PC-3 (cell line): ENCODE results near the gene ETV3. TPM values are rescaled to one million over a fixed set of nuclear protein-coding genes. Genes with fewer than 3 reads are reported as not detected.

Experiments
- ATAC-seq: fragments of 200-7000 bp; cut with Tn5 transposase; 2 replicates; pipeline ENCODE4 v1.9.1; 2020; ENCODE audit warnings: mild to moderate bottlenecking, moderate library complexity
- BruUV-seq: library from RNA; stranded (reverse); fragments of 400-500 nt; replicated peaks from 2 replicates; lab custom pipeline; 2021; lab: Mats Ljungman, UMichigan
- CTCF ChIA-PET: fragments of 300-600 bp; sonication (Branson Sonifier 250); formaldehyde crosslinking; loops from one replicate; lab custom pipeline; 2022; ENCODE audit warnings: antibody characterized with exemption; lab: Charles Lee
- POLR2A ChIA-PET: fragments of 300-600 bp; sonication (Branson Sonifier 250); formaldehyde crosslinking; loops from one replicate; lab custom pipeline; 2022; ENCODE audit warnings: antibody characterized with exemption; ENCODE audit not compliant: unreplicated experiment; lab: Charles Lee
- DNase-seq: peaks from one replicate; pipeline ENCODE4 v3.0.0-alpha.2; 2015
- H2AFZ ChIP-seq: fragments of 300-600 bp; sonication (generic); 2 replicates; pipeline ENCODE4 v1.6.0; 2016; ENCODE audit warnings: antibody characterized with exemption, low read length
- H3F3A ChIP-seq: fragments of 300-600 bp; sonication (generic); one replicate; pipeline ENCODE4 v1.6.0; 2017; ENCODE audit warnings: antibody characterized with exemption, low read length, control low read depth, mild to moderate bottlenecking; ENCODE audit not compliant: unreplicated experiment
- H3K27ac ChIP-seq: fragments of 300-600 bp; sonication (generic); 2 replicates; pipeline ENCODE4 v1.5.1; 2016; ENCODE audit warnings: mild to moderate bottlenecking, low read length
- H3K27me3 ChIP-seq: fragments of 300-600 bp; sonication (generic); 2 replicates; pipeline ENCODE4 v1.6.1; 2016; ENCODE audit warnings: low read length, mixed read lengths
- H3K36me3 ChIP-seq: fragments of 300-600 bp; sonication (generic); 2 replicates; pipeline ENCODE4 v1.6.1; 2016; ENCODE audit warnings: low read depth, mixed run types, low read length, mixed read lengths
- H3K4me1 ChIP-seq: fragments of 300-600 bp; sonication (generic); 2 replicates; pipeline ENCODE4 v1.5.1; 2016; ENCODE audit warnings: low read length; ENCODE audit not compliant: insufficient read depth
- H3K4me2 ChIP-seq: fragments of 300-600 bp; sonication (generic); 2 replicates; pipeline ENCODE4 v1.6.0; 2016; ENCODE audit warnings: low read length
- H3K4me3 ChIP-seq: fragments of 300-600 bp; sonication (generic); 2 replicates; pipeline ENCODE4 v1.5.1; 2016; ENCODE audit warnings: mild to moderate bottlenecking, low read length, mixed read lengths
- H3K79me2 ChIP-seq: fragments of 300-600 bp; sonication (generic); 2 replicates; pipeline ENCODE4 v1.6.1; 2017; ENCODE audit warnings: low read length, mixed read lengths
- H3K9ac ChIP-seq: fragments of 300-600 bp; sonication (generic); 2 replicates; pipeline ENCODE4 v1.6.0; 2016; ENCODE audit warnings: mild to moderate bottlenecking, low read length
- H3K9me2 ChIP-seq: fragments of 300-600 bp; sonication (generic); replicated peaks from 2 replicates; pipeline ENCODE4 v1.6.1; 2016; ENCODE audit warnings: mixed run types, low read length, mixed read lengths
- H3K9me3 ChIP-seq: fragments of 300-600 bp; sonication (generic); 2 replicates; pipeline ENCODE4 v1.6.1; 2016; ENCODE audit warnings: low read length, mixed read lengths
- H4K20me1 ChIP-seq: fragments of 300-600 bp; sonication (generic); 2 replicates; pipeline ENCODE4 v1.6.1; 2016; ENCODE audit warnings: low read length, mixed read lengths
- EZH2 ChIP-seq: fragments of 300-600 bp; sonication (generic); IDR thresholded peaks from one replicate; pipeline ENCODE4 v1.6.1; 2017; ENCODE audit warnings: antibody characterized with exemption, mild to moderate bottlenecking, low read length; ENCODE audit not compliant: unreplicated experiment
- EZH2phosphoT487 ChIP-seq: fragments of 300-600 bp; sonication (generic); IDR thresholded peaks from 2 replicates; pipeline ENCODE4 v1.6.1; 2018; ENCODE audit warnings: mild to moderate bottlenecking, antibody characterized with exemption, low read length, borderline replicate concordance
- intact Hi-C: fragments of 100-400 bp; cut with micrococcal nuclease; formaldehyde crosslinking; loops from 2 replicates; pipeline ENCODE4 v1.9.0; 2023
- total RNA-seq: library from RNA; depleted of rRNA; stranded (reverse); fragments of >200 nt; gene quantifications from 2 replicates; pipeline ENCODE4 v1.2.3, GENCODE V29; 2014
- TF ChIP-seq, protein P1 (sequence below): fragments of 300-600 bp; sonication (generic); conservative IDR thresholded peaks from 2 replicates; pipeline ENCODE4 v1.5.1; 2017; ENCODE audit warnings: antibody characterized with exemption, low read depth, mild to moderate bottlenecking, low read length

Gene ETV3
- total RNA-seq, 1 experiment from 2014 or later = 12.2 TPM

GRCh38 chr1:157162345-157162744 lies 24.1 kb upstream of the ETV3 start:
- no peak for TF ChIP-seq EZH2
- TF ChIP-seq, protein P1, sequence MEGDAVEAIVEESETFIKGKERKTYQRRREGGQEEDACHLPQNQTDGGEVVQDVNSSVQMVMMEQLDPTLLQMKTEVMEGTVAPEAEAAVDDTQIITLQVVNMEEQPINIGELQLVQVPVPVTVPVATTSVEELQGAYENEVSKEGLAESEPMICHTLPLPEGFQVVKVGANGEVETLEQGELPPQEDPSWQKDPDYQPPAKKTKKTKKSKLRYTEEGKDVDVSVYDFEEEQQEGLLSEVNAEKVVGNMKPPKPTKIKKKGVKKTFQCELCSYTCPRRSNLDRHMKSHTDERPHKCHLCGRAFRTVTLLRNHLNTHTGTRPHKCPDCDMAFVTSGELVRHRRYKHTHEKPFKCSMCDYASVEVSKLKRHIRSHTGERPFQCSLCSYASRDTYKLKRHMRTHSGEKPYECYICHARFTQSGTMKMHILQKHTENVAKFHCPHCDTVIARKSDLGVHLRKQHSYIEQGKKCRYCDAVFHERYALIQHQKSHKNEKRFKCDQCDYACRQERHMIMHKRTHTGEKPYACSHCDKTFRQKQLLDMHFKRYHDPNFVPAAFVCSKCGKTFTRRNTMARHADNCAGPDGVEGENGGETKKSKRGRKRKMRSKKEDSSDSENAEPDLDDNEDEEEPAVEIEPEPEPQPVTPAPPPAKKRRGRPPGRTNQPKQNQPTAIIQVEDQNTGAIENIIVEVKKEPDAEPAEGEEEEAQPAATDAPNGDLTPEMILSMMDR = no peak
- no peak for TF ChIP-seq EZH2phosphoT487
- no peaks in the 10 kb centered on the region for H4K20me1 ChIP-seq
- DNase-seq (no peak), ATAC-seq (no peak)
- no TSS peak for BruUV-seq
- no peaks in the 10 kb centered on the region for H3K36me3 ChIP-seq
- H3F3A ChIP-seq = no peaks in the 10 kb centered on the region
- H3K4me1 ChIP-seq = no peaks in the 10 kb centered on the region
- no peaks in the 10 kb centered on the region for H3K9me2 ChIP-seq
- no peaks in the 10 kb centered on the region for H3K79me2 ChIP-seq
- H2AFZ ChIP-seq = no peak overlapping the region
- intact Hi-C loops = loop anchor here (10.0 kb wide), 1 partner anchor 962 kb away; a partner anchor contains a TSS
- CTCF ChIA-PET = no interaction called here
- POLR2A ChIA-PET = no interaction called here
- no peak overlapping the region for H3K4me3 ChIP-seq
- H3K9me3 ChIP-seq = no peaks in the 10 kb centered on the region
- no peak overlapping the region for H3K4me2 ChIP-seq
- H3K27ac ChIP-seq = no peak overlapping the region
- H3K27me3 ChIP-seq = peaks cover 71% of the 10 kb centered on the region
- H3K9ac ChIP-seq = no peak overlapping the region

GRCh38 chr1:157161901-157162300 lies 23.7 kb upstream of the ETV3 start:
- no peaks in the 10 kb centered on the region for H3K4me1 ChIP-seq
- H3K9ac ChIP-seq = no peak overlapping the region
- no peaks in the 10 kb centered on the region for H3K79me2 ChIP-seq
- no peak overlapping the region for H2AFZ ChIP-seq
- ATAC-seq (no peak), DNase-seq (no peak)
- H3K9me3 ChIP-seq = no peaks in the 10 kb centered on the region
- intact Hi-C loops = loop anchor here (10.0 kb wide), 1 partner anchor 963 kb away; a partner anchor contains a TSS
- H3K4me3 ChIP-seq = no peak overlapping the region
- BruUV-seq = no TSS peak
- no peaks in the 10 kb centered on the region for H4K20me1 ChIP-seq
- H3F3A ChIP-seq = no peaks in the 10 kb centered on the region
- H3K36me3 ChIP-seq = no peaks in the 10 kb centered on the region
- peaks cover 71% of the 10 kb centered on the region for H3K27me3 ChIP-seq
- CTCF ChIA-PET = no interaction called here
- TF ChIP-seq, protein P1 = no peak
- TF ChIP-seq EZH2phosphoT487 (no peak), EZH2 (no peak)
- no peaks in the 10 kb centered on the region for H3K9me2 ChIP-seq
- H3K27ac ChIP-seq = no peak overlapping the region
- H3K4me2 ChIP-seq = no peak overlapping the region
- POLR2A ChIA-PET = no interaction called here

DNA sequence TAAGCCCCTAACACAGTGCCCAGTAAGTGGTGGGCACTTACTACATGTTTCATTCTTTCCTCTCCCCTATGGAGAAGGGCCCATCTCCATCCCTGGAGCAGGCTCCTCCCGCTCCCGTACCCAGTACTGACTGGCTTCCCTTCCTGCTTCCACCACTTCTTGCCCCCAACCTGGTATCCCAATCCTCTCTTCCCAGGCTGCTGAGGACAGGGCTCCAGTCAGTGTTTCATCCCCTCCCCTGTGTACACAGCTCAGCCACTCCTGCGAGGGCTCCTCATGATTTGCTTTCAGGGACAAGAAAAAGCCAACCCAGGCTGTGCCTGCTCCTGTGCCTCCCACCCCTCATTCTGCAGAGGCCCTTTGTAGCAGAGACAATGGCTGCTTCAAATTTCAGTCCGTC lies 20.8 kb upstream of the ETV3 start:
- no peaks in the 10 kb centered on the region for H3F3A ChIP-seq
- ATAC-seq = no peak
- no peaks in the 10 kb centered on the region for H3K9me3 ChIP-seq
- TF ChIP-seq, protein P1 = no peak
- no peak overlapping the region for H3K9ac ChIP-seq
- no peaks in the 10 kb centered on the region for H3K36me3 ChIP-seq
- H4K20me1 ChIP-seq = no peaks in the 10 kb centered on the region
- no peak overlapping the region for H3K4me3 ChIP-seq
- ChIA-PET CTCF (no interaction called here), POLR2A (no interaction called here)
- intact Hi-C loops = no loop called here
- no peak overlapping the region for H2AFZ ChIP-seq
- no peaks in the 10 kb centered on the region for H3K9me2 ChIP-seq
- no peak overlapping the region for H3K4me2 ChIP-seq
- H3K27ac ChIP-seq = no peak overlapping the region
- no TSS peak for BruUV-seq
- peaks cover 11% of the 10 kb centered on the region for H3K4me1 ChIP-seq
- no peak for DNase-seq
- H3K27me3 ChIP-seq = peaks cover 50% of the 10 kb centered on the region
- no peaks in the 10 kb centered on the region for H3K79me2 ChIP-seq
